Measurements from ENCODE around the gene CASD1. TPM values are rescaled to one million over a fixed set of nuclear protein-coding genes. Genes with fewer than 3 reads are reported as not detected.

Gene CASD1
- total RNA-seq, 1 donor from 2014 or later = 17.5 TPM

GRCh38 chr7:94512735-94513564 lies 3.3 kb downstream of the CASD1 start:
- DNase-seq (ENCODE audit: low spot score) = no peak

GRCh38 chr7:94513565-94513860 lies 3.9 kb downstream of the CASD1 start:
- DNase-seq (ENCODE audit: low spot score) = no peak

DNA sequence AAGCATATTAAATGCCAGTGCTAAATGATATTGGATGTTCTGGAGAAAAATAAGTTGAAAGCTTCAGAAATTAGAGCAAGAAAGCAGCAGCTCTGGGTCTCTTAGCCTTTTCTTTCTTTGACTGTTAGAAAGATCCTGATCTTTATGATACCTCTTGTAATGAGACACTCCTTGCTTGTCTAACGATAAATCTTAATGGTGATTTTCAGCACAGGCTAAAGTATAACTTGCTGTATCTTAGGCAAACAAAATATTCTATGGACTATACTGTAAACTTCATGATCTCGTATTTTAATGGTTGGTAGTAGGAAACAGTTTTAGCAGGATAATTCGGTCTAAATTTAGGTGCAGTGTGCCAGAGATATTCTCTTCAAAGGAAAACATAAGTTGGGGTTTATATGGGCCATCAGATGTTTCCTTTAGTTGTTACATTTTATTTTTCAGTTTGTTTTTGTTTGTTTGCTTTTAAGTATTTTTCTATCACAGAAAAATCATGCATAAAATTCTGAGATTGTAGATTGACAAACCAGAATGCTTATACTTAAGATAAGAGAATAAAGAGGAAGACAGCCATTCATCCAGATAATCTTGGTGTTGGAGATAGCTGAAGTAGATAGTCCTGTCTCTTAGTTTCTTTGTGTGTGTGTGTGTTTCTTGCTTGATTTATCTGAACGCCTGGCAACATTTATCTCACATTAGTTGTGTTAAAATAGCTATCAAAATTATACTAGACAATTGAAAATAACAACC lies 4.7 kb downstream of the CASD1 start:
- no peak for DNase-seq (ENCODE audit: low spot score)

DNA sequence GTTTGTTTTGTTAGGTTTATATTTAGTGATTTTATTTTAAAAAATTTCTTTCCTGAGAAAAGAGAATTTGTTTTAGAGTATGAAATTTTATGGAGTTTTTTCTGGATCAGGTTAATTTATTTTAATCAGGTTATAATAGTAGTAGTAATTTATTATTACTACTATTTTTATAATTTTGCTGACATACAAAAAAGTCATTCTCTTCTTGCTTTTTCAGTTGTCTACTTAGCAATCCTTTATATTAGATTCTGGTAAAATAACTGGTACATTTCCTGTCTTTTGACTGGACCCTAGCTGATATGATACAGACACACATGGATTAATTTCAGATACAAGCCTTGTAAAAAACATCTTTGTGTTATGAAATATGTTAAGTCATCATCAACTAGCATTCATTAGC lies 5.3 kb downstream of the CASD1 start:
- DNase-seq (ENCODE audit: low spot score) = no peak

- no peak for DNase-seq (ENCODE audit: low spot score)
Observed at GRCh38 chr7:94525923-94526322, 16.3 kb downstream of the CASD1 start.

DNA sequence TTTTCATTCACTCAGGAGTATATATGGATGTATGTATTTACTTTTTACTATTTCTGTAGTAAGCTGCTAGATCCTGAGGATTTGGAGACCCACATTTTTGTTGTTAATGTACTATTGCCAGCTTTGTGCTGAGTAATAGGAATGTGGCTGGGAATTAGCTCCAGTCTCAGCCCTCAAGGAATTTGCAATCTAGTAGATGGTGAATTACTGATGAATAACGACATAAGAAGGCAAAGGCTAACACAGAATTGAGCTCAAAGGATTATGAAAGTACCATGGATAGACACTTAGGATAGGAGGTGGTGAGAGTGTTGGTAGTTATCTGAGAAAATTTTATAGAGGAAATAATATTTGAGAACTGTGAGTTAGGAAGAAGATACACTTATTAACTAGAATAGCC lies 19.9 kb downstream of the CASD1 start:
- DNase-seq (ENCODE audit: low spot score) = no peak

- DNase-seq (ENCODE audit: low spot score) = no peak
Observed at GRCh38 chr7:94530109-94530508, 20.5 kb downstream of the CASD1 start.

- DNase-seq (ENCODE audit: low spot score) = no peak
Observed at GRCh38 chr7:94532676-94533075, 23.1 kb downstream of the CASD1 start.

DNA sequence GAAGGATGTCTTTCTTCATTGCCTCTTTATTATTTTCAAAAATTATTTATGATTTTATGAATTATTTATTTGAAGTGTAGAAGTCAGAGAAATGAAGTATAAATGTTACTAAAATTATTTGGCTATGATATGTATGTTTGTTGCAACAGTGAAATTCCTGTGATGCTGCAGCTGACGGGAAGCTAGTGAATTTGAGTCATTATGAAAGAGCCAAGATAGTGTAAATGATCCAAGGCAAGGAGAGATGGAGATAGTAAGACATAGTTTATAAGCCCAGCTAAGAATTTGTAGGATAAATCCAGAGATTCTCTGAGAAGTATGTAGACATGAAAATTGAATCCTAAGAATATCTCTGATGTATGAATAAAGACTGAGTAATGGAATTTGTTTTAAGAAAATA lies 30.8 kb downstream of the CASD1 start:
- DNase-seq (ENCODE audit: low spot score) = no peak

- no peak for DNase-seq (ENCODE audit: low spot score)
Observed at GRCh38 chr7:94547126-94547525, 37.5 kb downstream of the CASD1 start.

DNA sequence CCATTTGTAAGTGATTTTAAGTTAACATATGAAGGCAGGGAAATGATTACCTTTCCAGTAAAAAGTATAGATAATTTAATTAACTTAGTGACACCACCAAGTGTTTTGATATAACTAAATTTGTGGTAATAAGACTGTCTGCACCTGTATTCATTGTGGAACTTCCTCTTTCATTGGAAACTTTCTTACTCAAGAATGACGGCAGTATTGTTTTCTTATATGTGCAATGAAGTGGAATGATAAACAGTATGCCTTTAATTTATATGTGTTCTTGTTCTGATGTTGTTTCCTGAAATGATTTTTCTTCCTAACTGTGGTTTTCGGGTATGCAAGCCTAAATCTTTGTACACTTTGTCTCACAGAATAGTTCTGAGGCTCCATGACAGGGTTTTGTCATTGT lies 46.4 kb downstream of the CASD1 start:
- no peak for DNase-seq (ENCODE audit: low spot score)

DNA sequence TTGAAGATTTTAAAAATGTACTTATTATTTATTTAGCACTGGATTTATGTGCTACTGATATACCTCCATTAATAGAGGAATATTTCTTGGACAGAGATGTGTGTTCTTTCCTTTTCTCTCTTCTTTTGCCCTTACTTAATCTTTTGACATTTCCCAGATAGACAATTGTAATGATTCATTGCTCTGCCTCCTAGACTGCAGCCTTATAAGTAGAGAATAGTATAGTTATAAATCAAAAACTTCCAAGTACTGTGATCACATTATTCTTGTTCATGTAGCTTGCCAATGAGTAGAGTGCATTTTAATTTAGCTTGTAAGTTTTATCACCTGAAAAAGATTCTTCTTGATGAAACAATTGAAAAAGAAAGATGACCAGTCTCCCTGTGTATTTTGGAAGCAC lies 47.6 kb downstream of the CASD1 start:
- DNase-seq (ENCODE audit: low spot score) = no peak

- no peak for DNase-seq (ENCODE audit: low spot score)
Observed at GRCh38 chr7:94559972-94560371, 50.4 kb downstream of the CASD1 start.

DNA sequence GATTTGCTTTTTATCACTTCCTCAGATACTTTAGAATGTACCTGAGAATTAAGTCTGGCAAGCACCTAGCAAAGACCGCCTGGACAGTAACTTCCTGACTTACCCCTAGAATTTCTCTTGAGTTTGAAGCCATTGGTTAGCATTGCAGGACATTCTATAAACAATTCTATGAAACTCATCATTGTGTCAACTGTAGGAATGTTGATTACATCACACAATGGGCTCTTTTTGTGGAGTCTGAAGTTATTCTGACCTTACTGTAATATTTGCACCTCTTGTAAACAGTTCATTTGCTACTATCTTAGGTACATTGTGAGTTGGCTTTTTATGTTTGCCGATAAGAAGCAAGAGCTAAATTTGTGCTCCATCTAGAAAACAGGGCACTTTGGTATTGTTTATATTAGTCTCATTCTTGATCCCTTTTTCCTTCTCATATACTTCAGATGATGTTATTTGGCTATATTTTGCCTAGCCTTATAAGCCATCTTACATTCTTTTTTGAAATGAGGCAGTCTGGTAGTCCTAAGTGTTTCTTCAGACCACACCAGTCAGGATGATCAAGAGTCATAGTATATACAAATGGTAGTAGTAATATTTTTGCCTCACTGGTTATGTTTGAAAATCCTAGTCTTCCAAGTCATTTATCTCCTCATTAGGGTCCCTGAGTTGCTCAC lies 52.4 kb downstream of the CASD1 start:
- DNase-seq (ENCODE audit: low spot score) = no peak

- no peak for DNase-seq (ENCODE audit: low spot score)
Observed at GRCh38 chr7:94562525-94562924, 52.9 kb downstream of the CASD1 start.

GRCh38 chr7:94565247-94565894 lies 55.8 kb downstream of the CASD1 start:
- no peak for DNase-seq (ENCODE audit: low spot score)

DNA sequence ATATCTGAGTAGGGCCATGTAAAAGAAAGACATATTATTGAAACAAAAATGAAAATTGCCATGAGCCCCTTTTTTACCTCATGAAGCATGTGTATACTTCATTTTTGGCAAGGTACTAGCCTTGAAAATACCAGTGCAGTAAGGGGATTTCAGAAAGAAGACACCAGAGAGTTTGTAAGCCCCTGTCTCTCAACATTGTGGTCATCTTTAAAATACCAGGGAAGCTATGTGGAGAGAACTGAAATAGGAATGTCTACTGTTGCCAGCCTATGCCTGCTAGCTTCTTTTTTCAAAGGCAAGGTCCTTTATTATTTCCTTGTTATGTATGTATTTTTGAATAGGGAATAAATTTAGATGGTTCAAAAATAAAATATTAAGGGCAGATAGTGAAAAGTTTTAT lies 57.8 kb downstream of the CASD1 start:
- DNase-seq (ENCODE audit: low spot score) = no peak

DNA sequence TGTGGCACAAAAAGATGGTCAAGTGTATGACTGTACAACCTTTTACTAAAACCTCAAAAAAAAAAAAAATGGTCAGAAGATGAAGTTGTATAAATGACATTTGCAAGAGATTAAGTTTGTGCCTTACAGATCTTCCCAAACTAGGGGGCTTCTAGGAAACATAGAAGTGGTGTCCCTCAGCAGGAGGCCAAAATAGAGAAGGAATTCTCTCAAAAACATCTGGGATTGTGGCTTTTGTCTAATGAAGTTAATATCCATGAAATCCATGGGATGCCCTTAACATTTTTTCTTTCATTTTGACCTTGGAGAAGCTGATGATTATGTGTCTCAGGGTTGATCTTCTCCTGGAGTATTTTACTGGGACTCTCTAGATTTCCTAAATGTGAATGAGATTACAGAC lies 62.2 kb downstream of the CASD1 start:
- DNase-seq (ENCODE audit: low spot score) = no peak

- no peak for DNase-seq (ENCODE audit: low spot score)
Observed at GRCh38 chr7:94575646-94576045, 66.0 kb downstream of the CASD1 start.

GRCh38 chr7:94576316-94576715 lies 66.7 kb downstream of the CASD1 start:
- DNase-seq (ENCODE audit: low spot score) = no peak

DNA sequence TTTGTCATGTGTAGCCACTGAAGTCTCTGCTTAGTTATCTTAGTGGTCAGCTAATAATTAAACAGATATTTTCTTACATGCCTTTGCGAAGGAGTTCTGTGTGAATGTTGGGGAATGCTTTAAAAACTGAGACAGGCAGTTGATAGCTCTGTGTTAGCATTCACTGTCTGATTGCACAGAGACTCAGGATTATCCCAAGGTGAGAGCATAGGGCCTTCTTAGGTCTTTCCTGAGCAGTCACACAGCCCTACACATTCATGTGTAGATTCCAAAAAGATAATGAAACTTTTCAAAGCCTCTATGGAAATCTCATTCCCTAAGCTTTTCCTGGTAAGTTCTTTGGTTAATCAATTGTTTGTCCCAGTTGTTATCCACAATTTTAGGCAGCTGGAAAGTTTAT lies 67.7 kb downstream of the CASD1 start:
- DNase-seq (ENCODE audit: low spot score) = no peak

DNA sequence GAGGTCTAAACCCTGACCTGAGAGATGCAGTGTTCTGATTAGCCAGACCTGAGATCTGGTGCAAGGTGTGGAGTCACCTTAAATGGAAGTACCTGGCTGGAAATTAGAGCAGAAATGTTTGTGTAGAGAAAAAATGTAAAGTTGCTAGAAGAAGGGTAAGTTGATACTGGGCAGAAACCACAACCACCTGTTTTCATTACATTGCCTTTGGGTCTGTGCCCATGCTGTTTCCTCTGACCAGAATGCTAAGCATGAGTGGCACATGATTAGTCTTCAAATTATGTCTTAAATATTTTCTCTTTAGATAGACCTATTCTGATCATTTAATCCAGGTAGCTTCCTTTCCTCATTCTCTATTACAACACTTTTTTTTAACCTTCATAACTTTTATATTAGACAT lies 69.0 kb downstream of the CASD1 start:
- no peak for DNase-seq (ENCODE audit: low spot score)
